DND-41 (cell line): ENCODE measurements around the gene ACSF3.

Source experiments
- EZH2 ChIP-seq: IDR thresholded peaks from 3 replicates; pipeline ENCODE4 v1.6.1; 2012; ENCODE audit warnings: borderline replicate concordance, low read depth, mild to moderate bottlenecking, moderate library complexity, low read length, inconsistent platforms; ENCODE audit not compliant: severe bottlenecking
- TF ChIP-seq, protein P1 (sequence below): IDR thresholded peaks from 2 replicates; pipeline ENCODE4 v1.5.1; 2012; ENCODE audit warnings: borderline replicate concordance, low read length, moderate library complexity, mild to moderate bottlenecking; ENCODE audit not compliant: poor library complexity, severe bottlenecking; ENCODE audit errors: extremely low read depth

DNA sequence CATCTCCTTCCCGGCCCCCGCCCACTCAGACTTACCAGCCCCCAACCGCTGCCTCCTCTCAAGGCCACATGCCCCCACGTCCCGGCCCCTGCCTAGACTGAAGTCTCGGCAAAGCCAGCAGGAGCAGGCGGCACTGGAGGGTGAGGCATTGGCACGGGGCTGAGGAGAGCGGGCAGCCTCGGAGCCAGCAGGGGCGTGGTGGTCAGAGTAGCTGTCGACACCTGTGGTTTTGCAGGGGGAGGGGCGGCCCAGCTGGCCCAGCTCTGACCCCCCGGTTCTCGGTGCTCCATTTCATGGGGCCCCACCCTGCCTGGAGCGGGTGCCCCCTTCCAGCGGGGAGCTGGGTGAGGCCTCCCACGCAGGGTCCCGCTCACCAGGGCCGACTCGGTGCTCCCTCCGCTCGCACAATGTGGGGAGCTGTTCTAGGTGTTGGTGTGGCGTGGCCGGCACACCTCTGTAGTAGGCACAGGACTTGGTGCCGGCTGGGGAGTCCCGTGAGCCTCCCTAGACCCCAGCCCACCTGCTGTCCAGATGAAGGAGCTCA, 82.6 kb downstream of the ACSF3 start:
- TF ChIP-seq, protein P1, sequence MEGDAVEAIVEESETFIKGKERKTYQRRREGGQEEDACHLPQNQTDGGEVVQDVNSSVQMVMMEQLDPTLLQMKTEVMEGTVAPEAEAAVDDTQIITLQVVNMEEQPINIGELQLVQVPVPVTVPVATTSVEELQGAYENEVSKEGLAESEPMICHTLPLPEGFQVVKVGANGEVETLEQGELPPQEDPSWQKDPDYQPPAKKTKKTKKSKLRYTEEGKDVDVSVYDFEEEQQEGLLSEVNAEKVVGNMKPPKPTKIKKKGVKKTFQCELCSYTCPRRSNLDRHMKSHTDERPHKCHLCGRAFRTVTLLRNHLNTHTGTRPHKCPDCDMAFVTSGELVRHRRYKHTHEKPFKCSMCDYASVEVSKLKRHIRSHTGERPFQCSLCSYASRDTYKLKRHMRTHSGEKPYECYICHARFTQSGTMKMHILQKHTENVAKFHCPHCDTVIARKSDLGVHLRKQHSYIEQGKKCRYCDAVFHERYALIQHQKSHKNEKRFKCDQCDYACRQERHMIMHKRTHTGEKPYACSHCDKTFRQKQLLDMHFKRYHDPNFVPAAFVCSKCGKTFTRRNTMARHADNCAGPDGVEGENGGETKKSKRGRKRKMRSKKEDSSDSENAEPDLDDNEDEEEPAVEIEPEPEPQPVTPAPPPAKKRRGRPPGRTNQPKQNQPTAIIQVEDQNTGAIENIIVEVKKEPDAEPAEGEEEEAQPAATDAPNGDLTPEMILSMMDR: no peak
- no peak for TF ChIP-seq EZH2
